GM19351 (cell line): Measurements from ENCODE around the gene SLC7A11.
A peak's percentile ranks its signal among the peaks of the same experiment; 100 is the strongest.

Experiments used
- ATAC-seq: cut with Tn5 transposase; IDR thresholded peaks from one replicate; pipeline ENCODE4 v1.9.1; 2021; ENCODE audit warnings: mild to moderate bottlenecking, moderate library complexity; ENCODE audit not compliant: unreplicated experiment

Gene SLC7A11

DNA sequence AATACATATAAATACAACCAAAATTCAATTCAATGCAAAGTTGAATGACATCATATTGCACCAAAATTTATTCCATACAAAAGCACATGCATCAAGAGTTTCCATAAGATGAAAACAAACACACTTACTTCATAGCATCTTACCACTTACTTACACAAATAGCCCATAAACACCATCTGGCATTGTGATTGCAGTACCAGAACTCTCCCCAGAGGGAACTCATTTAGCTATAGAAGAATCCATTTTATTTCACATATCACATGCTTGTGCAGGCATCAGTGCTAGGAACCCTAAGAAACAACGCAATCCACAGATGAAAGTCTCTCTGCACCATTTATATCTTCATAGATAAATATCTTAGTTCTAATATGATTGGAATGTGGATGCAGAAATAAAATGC is 77.9 kb downstream of the SLC7A11 start:
- no peak for ATAC-seq

DNA sequence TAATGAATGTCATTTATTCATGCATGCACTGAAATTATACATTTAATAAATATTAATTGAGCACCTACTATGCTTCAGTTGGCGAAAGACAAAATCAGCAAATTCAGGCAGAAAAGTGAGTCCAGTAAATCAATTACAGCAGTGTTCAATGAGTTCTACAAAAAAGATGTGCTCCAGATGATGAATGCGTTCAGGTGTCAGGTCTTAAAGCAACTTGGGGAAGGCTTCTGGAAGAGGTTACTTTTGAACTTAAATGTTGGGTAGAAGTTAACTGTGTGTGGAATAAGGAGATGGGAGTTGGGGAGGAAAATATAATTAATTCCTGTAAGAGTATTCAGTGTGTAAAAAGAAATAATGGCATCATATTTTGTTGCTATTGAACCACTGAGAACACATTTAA is 79.0 kb downstream of the SLC7A11 start:
- no peak for ATAC-seq

DNA sequence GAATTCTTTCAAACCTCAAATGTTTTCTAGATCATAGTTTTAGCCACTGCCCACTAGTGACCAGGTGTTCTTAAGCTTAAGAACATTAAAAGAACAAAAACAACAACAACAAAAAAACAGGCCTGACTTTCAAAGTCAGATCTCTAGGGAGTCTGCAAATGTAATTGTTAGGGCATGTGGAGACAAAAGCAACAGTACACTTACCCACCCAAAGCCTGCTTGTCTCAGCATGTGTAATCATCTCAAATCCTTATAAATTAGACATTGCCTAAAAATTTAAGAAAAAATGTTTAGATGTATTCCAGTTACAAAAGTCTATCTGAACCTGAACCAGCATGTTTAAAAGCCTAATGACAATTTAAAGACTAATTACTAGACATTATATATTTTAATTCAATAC is 79.9 kb downstream of the SLC7A11 start:
- no peak for ATAC-seq

DNA sequence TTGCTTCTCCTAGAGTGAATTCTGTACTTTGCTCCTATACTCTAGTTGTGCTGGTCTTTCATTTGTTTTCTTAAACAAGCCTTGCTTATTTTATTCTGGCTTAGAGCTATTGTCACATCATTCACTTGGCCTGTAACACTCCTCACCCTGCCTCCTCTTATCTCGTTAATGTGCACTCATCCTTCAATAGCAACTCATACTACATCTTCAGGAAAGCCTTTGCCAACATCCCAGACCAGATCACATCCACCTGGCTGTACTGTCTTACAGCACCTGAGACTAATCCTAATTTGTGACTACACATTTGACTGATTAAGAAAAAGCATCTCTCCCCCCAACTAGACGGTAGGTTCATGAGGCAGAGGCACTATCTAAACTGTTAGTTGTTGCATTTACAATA is 80.8 kb downstream of the SLC7A11 start:
- ATAC-seq: no peak

DNA sequence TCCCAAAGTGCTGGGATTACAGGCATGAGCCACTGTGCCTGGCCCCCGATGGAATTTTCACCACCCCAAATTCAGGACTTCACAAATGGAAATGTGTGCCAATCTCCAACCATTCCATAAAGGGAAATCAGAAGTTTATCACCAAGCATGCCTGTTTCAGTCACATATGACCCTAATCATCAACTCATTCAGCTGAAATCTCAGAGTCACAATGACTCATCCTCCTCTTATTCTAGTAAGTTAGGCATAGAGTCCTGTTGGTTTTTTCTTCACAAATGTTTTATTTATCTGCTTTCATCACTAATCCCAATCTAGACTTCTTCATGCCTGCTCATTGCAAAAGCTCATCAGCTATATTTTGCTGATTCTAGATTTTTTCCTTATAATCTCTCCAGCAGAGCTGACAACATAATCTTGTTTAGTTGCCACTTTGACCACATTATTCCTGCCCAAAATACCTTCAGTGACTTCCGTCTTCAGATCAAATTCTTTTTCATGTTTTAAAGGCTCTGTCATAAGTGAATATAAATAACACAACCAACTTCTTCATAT is 83.3 kb downstream of the SLC7A11 start:
- peak; percentile 48 for ATAC-seq

DNA sequence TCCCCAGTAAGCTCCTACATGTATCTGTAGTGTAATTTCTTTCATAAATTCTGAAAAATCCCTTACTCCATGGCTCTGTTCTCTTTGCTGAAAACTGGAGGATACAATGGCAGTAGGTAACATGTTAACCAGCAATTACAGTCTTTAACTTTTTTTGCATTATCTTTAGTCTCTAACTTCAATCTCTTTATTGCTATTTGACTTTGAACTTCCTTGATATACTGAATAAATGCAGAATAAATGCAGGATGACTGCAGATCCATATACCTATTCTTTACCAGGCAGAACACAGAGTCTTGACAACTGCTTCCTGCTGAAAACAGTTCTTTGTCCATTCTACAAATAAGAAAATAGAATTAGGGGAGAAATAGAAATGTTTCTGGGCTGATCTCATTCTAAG is 101.3 kb downstream of the SLC7A11 start:
- no peak for ATAC-seq

DNA sequence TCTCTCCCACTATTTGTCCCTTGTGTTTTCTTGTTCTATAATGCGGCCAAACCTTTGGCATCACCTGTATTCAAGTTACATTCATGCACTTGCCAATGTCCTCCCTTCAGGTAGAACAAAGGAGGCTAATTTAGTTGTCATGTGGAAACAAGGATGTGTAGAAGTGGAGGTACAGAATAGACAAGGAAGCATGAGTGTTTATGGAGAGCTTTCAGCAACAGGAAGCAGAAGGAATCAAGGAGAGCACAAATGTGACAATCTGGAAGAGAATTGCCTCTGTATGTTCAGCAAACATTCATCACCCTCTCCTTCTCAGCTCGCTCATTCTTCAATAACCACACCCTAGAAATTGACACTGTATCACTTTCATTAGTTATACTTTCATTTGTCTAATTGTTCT is 103.4 kb downstream of the SLC7A11 start:
- no peak for ATAC-seq

DNA sequence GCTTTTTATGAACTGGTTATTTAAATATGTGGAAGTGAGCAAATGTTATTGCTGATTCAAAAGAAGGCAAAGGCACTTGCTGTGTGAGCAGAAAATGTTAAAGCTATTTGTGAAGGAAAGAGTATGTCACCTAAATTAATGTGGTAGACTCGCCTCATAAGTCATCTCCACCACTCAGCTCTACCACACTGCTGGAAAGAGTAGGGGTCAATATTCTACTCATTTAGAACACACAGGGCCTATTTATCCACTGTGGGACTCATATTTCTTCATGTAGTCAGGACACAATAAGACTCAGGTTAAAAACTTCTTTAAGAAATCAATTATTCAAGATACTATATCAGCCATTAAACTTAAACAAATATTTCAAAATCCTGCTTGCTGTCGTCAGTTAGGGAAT is 106.5 kb downstream of the SLC7A11 start:
- ATAC-seq: no peak

DNA sequence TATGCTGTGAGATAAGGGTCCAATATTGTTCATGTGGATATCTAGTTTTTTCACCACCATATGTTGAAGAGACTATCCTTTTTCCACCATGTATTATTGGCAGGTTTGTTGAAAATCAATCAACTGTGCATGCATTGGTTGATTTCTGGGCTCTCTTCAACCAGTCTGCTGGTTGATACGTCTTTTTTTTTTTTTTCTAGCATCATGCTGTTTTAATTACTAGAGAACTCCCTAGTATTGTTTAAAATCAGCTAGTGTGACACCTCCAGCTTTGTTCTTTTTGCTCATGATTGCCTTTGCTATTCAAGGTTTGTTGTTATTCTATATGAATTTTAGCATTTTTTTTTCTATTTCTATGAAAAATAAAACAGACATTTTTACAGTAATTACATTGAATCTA is 123.9 kb downstream of the SLC7A11 start:
- no peak for ATAC-seq

DNA sequence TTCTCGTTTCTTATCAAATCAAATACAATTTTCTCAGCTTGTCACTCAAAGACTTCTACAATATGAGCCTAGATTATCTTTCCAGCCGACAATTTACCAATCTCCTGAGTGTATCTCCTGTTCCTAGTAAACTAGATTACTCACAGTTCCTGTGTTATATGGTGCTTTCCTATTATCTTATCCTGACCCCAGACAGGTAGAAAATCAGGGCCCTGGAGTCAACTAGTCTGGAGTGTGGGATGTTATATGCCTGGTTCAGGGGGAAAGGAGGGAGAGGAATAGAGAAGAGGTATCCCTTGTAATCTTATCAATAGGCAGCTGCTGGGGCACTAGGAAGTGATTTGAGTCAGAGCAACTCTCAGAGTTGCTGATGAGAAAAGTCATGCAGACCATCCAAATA is 127.1 kb downstream of the SLC7A11 start:
- no peak for ATAC-seq

DNA sequence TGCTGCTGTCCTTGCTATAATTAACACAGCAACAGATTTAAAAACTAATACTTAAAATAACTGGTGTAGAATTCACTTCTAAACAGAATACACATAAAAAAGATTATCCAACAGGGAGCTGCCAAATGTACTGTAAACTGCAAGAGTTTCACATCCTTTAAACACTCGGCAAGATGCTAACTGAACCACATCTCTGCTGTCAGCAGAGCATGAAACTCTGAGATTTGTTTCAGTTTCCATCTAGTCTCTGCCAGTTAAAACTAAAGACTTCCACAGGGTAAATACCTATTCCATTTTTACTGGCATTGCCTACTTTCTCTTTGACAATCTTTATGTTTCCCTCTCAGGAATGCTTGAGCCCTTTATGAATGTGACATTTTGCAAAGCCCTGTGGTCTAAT is 127.7 kb downstream of the SLC7A11 start:
- ATAC-seq: peak; percentile 99
